ENCODE measurements around the gene FBXO31.

- TF ChIP-seq, protein P1, sequence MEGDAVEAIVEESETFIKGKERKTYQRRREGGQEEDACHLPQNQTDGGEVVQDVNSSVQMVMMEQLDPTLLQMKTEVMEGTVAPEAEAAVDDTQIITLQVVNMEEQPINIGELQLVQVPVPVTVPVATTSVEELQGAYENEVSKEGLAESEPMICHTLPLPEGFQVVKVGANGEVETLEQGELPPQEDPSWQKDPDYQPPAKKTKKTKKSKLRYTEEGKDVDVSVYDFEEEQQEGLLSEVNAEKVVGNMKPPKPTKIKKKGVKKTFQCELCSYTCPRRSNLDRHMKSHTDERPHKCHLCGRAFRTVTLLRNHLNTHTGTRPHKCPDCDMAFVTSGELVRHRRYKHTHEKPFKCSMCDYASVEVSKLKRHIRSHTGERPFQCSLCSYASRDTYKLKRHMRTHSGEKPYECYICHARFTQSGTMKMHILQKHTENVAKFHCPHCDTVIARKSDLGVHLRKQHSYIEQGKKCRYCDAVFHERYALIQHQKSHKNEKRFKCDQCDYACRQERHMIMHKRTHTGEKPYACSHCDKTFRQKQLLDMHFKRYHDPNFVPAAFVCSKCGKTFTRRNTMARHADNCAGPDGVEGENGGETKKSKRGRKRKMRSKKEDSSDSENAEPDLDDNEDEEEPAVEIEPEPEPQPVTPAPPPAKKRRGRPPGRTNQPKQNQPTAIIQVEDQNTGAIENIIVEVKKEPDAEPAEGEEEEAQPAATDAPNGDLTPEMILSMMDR (IDR thresholded peaks at IDR 0.05): no peak
- no peak for TF ChIP-seq POLR2AphosphoS5 (IDR thresholded peaks at IDR 0.05)
Observed at GRCh38 chr16:87314990-87315420, 68.6 kb downstream of the FBXO31 start.
